Vagina (tissue), 2 donors: ENCODE results near the gene OR10A7. TPM values are rescaled to one million over a fixed set of nuclear protein-coding genes. Genes with fewer than 3 reads are reported as not detected.

Experiments used
- DNase-seq, 2 donors: peaks; one replicate each; pipeline ENCODE4 v3.0.0-alpha.2; 2017; ENCODE audit errors: extremely low spot score in 2 of 2
- H3K27ac ChIP-seq: fragments of 200-600 bp; sonication (generic); one replicate; pipeline ENCODE4 v1.5.1; 2019
- H3K27me3 ChIP-seq: fragments of 200-600 bp; sonication (generic); one replicate; pipeline ENCODE4 v1.5.1; 2019
- H3K36me3 ChIP-seq, 2 donors: fragments of 200-600 bp; sonication (generic); one replicate each; pipeline ENCODE4 v1.5.1; 2017 to 2019
- H3K4me1 ChIP-seq: fragments of 200-600 bp; sonication (generic); one replicate; pipeline ENCODE4 v1.5.1; 2019
- H3K4me3 ChIP-seq, 2 donors: fragments of 200-600 bp; sonication (generic); 1 replicate in 1 of 2; 2 replicates in 1 of 2; pipeline ENCODE4 v1.5.1; 2016 to 2019
- H3K9me3 ChIP-seq: fragments of 200-600 bp; sonication (generic); one replicate; pipeline ENCODE4 v1.5.1; 2019
- CTCF ChIP-seq, 3 experiments: fragments of 450-650 bp in 2 of 3; fragments of 200-600 bp in 1 of 3; sonication (generic) in 1 of 3; IDR thresholded peaks; one replicate each; pipeline ENCODE4 v1.5.1; 2017 to 2019; ENCODE audit warnings: antibody characterized with exemption in 3 of 3, mild to moderate bottlenecking in 2 of 3, moderate library complexity in 2 of 3
- POLR2A ChIP-seq, 2 donors: fragments of 450-650 bp; IDR thresholded peaks; one replicate each; pipeline ENCODE4 v1.6.1; 2017; ENCODE audit warnings: antibody characterized with exemption in 2 of 2, mild to moderate bottlenecking in 2 of 2, moderate library complexity in 2 of 2
- POLR2AphosphoS5 ChIP-seq, 2 donors: sonication (generic); formaldehyde crosslinking; IDR thresholded peaks; one replicate each; pipeline ENCODE4 v1.9.0; 2017; ENCODE audit warnings: antibody characterized with exemption in 2 of 2, mild to moderate bottlenecking in 2 of 2, low read depth in 1 of 2; ENCODE audit not compliant: insufficient read depth in 1 of 2
- intact Hi-C: fragments of 100-400 bp; cut with DNase I; formaldehyde crosslinking; loops from one replicate; pipeline ENCODE4 v1.15.1; 2023
- total RNA-seq: library from RNA; depleted of rRNA; stranded (reverse); fragments of >200 nt; gene quantifications from one replicate; pipeline ENCODE4 v1.2.3, GENCODE V29; 2016

Gene OR10A7
- total RNA-seq, 1 donor from 2014 or later, result not detected

GRCh38 chr12:55244309-55244708, 23.5 kb downstream of the OR10A7 start, which contains the start of gene OR6C74:
Gene OR6C74 (plus strand): TSS chr12:55244609. CDS start chr12:55247288, 2,679 bp downstream.
- H3K27ac ChIP-seq, result no peak within 1 kb of the TSS
- H3K9me3 ChIP-seq, result no peaks in the 10 kb centered on the region
- TF ChIP-seq CTCF (IDR thresholded peaks at IDR 0.05) (no peak), POLR2AphosphoS5 (IDR thresholded peaks at IDR 0.05; ENCODE audit: insufficient read depth in 1 of 2, low read depth in 1 of 2) (no peak), POLR2A (IDR thresholded peaks at IDR 0.05) (no peak)
- DNase-seq, result no peak
- H3K4me1 ChIP-seq, result no peaks in the 10 kb centered on the region
- H3K36me3 ChIP-seq, result no peaks in the 10 kb centered on the region
- intact Hi-C loops, result no loop called here
- H3K4me3 ChIP-seq, result no peak within 1 kb of the TSS
- H3K27me3 ChIP-seq, result no peaks in the 10 kb centered on the region

GRCh38 chr12:55246159-55246558, 25.3 kb downstream of the OR10A7 start:
- H3K36me3 ChIP-seq, result no peaks in the 10 kb centered on the region
- TF ChIP-seq POLR2AphosphoS5 (IDR thresholded peaks at IDR 0.05; ENCODE audit: insufficient read depth in 1 of 2, low read depth in 1 of 2), result no peak
- TF ChIP-seq POLR2A (IDR thresholded peaks at IDR 0.05), result no peak
- no peak for TF ChIP-seq CTCF (IDR thresholded peaks at IDR 0.05)
- H3K4me3 ChIP-seq, result no peak overlapping the region
- H3K27ac ChIP-seq, result no peak overlapping the region
- no peaks in the 10 kb centered on the region for H3K27me3 ChIP-seq
- no peaks in the 10 kb centered on the region for H3K9me3 ChIP-seq
- H3K4me1 ChIP-seq, result no peaks in the 10 kb centered on the region
- intact Hi-C loops, result no loop called here
- DNase-seq, result no peak

GRCh38 chr12:55250944-55251343, 30.1 kb downstream of the OR10A7 start:
- no peaks in the 10 kb centered on the region for H3K9me3 ChIP-seq

GRCh38 chr12:55253281-55253680, 32.5 kb downstream of the OR10A7 start:
- H3K27me3 ChIP-seq, result no peaks in the 10 kb centered on the region
- no peak overlapping the region for H3K27ac ChIP-seq
- TF ChIP-seq POLR2AphosphoS5 (IDR thresholded peaks at IDR 0.05; ENCODE audit: insufficient read depth in 1 of 2, low read depth in 1 of 2) (no peak), CTCF (IDR thresholded peaks at IDR 0.05) (no peak), POLR2A (IDR thresholded peaks at IDR 0.05) (no peak)
- intact Hi-C loops, result no loop called here
- no peak overlapping the region for H3K4me3 ChIP-seq
- H3K9me3 ChIP-seq, result no peaks in the 10 kb centered on the region
- no peak for DNase-seq
- no peaks in the 10 kb centered on the region for H3K4me1 ChIP-seq
- H3K36me3 ChIP-seq, result no peaks in the 10 kb centered on the region

More at GRCh38 chr12:55250944-55251343, 30.1 kb downstream of the OR10A7 start:
- no peak for DNase-seq
- no peaks in the 10 kb centered on the region for H3K4me1 ChIP-seq
- H3K4me3 ChIP-seq, result no peak overlapping the region
- H3K27me3 ChIP-seq, result no peaks in the 10 kb centered on the region
- H3K27ac ChIP-seq, result no peak overlapping the region
- no peak for TF ChIP-seq POLR2AphosphoS5 (IDR thresholded peaks at IDR 0.05; ENCODE audit: insufficient read depth in 1 of 2, low read depth in 1 of 2)
- intact Hi-C loops, result no loop called here
- no peaks in the 10 kb centered on the region for H3K36me3 ChIP-seq

GRCh38 chr12:55256831-55257230, 36.0 kb downstream of the OR10A7 start:
- no peak overlapping the region for H3K27ac ChIP-seq
- no peak for DNase-seq
- H3K4me1 ChIP-seq, result no peaks in the 10 kb centered on the region
- no peak overlapping the region for H3K4me3 ChIP-seq
- no peak for TF ChIP-seq POLR2A (IDR thresholded peaks at IDR 0.05)
- no peak for TF ChIP-seq POLR2AphosphoS5 (IDR thresholded peaks at IDR 0.05; ENCODE audit: insufficient read depth in 1 of 2, low read depth in 1 of 2)
- TF ChIP-seq CTCF (IDR thresholded peaks at IDR 0.05), result no peak
- intact Hi-C loops, result no loop called here
- no peaks in the 10 kb centered on the region for H3K9me3 ChIP-seq
- H3K27me3 ChIP-seq, result no peaks in the 10 kb centered on the region
- no peaks in the 10 kb centered on the region for H3K36me3 ChIP-seq
